Measurements from ENCODE around the gene UBE2D4.
"Not testable (repeated sequence)": the region's sequence is repeated elsewhere in the genome, so short reads cannot be mapped to it uniquely, and the experiment has no call there.

The UBE2D4 gene

DNA sequence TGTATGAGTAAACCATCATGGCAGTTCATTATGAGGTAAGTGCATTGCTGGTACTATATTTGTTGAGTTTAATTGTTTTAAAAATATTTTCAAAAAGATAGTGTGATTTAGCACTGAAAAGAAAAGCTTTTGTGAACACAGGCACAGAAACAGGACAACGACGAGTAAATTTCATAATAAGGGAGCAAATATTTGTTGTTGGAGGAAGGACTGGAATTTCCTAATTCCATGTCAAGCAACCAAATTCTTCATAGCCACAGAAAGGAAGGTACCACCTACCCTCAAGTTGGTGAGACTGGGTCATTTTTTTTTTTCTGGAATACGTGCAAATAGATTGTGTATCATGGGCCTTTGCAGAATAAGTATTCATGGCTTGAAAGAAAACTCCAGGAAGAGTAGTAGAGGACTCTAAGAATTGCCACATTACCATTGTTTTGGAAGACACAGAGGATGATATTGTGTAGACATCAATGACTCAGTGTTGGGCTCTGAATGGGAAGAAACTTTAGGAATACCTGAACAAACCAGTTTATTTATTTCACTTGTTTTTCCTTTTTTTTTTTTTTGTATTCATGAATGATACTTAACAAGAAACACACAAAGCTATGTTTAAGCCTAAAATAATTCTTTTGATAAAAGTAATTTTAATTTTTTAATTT, 7.8 kb downstream of the UBE2D4 start:
- Mint-ChIP-seq H3K36me3 (ENCODE audit: low read depth) (no peaks in the 10 kb centered on the region), H3K27me3 (no peaks in the 10 kb centered on the region), H3K27ac (no peak overlapping the region), H3K4me3 (no peak overlapping the region), H3K4me1 (peaks cover 3% of the 10 kb centered on the region), H3K9me3 (no peaks in the 10 kb centered on the region)
- DNase-seq, result no peak
- no peak for ATAC-seq

DNA sequence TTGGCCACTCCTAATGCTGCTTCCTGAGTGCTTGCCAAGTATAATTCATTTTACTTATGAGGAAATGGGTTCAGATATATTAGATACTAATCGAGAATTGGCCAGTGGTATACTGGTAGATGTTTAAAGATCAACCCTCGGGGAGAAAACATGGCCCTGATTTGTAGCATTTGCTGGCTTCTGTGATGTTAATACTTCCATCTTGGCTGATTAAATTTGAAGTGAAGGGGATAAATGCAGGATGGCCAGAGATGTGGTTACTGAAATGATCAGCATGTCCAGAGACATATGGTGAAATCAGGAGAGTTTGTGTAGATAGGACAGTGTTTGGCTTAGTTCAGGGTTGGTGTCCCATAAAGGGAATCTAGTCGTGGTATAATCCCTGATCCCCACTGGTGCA, 11.2 kb downstream of the UBE2D4 start:
- H3K4me3 Mint-ChIP-seq, result no peak overlapping the region
- no peak for ATAC-seq
- no peak for DNase-seq
- no peaks in the 10 kb centered on the region for H3K4me1 Mint-ChIP-seq
- no peaks in the 10 kb centered on the region for H3K27me3 Mint-ChIP-seq
- H3K27ac Mint-ChIP-seq, result no peak overlapping the region
- H3K9me3 Mint-ChIP-seq, result no peaks in the 10 kb centered on the region
- H3K36me3 Mint-ChIP-seq (ENCODE audit: low read depth), result peaks cover 2% of the 10 kb centered on the region

DNA sequence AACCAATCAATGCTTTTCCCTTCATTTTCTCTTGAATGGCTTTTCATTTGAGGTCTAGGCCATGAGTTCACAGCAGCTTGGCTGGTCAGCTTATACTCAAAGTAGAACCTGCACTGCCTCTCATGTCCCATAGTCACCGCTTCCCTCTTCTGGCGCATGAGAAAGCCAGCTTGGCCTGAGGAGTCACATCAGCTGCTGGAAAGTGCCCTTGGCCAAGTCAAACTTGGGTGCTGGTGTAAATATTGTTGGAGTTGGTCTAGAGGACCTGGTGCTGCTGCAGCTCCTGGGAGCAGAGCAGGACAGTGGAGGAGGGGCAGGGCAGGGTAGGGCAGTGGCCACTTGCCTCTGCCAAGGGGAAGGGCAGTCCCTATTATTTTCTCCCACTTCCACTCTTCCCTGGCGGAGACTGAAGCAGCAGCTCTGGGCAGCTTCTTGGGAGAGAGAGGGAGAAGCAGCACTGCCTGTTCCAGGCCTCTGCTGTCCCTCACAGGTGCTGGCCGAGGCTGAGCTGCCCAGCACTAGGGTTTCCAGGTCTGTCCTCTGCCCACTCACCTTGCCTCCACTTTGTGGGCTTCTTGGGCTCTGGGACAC, 12.8 kb downstream of the UBE2D4 start:
- DNase-seq (no peak), ATAC-seq (no peak)
- no peak overlapping the region for H3K27ac Mint-ChIP-seq
- H3K4me1 Mint-ChIP-seq, result no peaks in the 10 kb centered on the region
- no peak overlapping the region for H3K4me3 Mint-ChIP-seq
- H3K27me3 Mint-ChIP-seq, result no peaks in the 10 kb centered on the region
- no peaks in the 10 kb centered on the region for H3K9me3 Mint-ChIP-seq
- peaks cover 2% of the 10 kb centered on the region for H3K36me3 Mint-ChIP-seq (ENCODE audit: low read depth)

DNA sequence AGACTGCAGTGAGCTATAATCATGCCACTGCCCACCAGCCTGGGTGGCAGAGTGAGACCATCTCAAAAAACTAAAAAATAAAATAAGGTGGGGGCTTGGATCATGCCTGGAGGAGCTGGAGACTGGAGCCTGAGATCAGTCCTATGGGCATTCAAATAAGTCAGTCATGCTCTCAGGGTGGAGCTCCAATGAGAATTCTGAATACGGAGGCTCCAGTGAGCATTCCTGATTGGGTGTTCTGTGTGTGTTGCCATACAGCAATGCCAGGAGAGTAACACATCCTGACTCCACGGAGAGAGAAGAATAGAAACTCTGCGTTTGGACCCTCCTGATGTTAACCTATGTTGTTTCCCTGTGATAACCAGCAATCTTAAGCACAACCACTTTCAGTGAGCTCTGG, 16.0 kb downstream of the UBE2D4 start:
- no peak for DNase-seq
- Mint-ChIP-seq H3K27me3 (no peaks in the 10 kb centered on the region), H3K4me1 (no peaks in the 10 kb centered on the region), H3K36me3 (ENCODE audit: low read depth) (peaks cover 2% of the 10 kb centered on the region), H3K9me3 (no peaks in the 10 kb centered on the region), H3K27ac (no peak overlapping the region), H3K4me3 (no peak overlapping the region)
- ATAC-seq, result no peak

DNA sequence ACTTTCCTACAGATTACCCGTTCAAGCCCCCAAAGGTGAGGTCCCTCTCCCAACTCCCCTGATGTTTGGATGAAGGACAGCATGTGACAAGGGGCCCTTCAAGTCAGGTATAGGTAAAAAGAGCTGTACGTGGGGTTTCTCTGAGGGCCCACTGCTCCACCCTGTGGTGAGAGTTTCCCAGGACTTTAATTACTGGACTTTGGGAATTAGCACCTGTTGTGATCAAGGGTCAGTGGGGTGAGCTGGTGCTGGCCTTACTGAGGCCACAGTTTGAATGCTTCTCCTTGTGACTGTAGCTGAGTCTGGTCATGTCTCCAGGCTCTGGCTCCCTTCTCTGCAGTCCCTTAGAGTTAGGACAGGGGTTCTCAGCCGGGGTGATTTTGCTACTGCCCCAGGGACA, 16.8 kb downstream of the UBE2D4 start:
- no peak overlapping the region for H3K27ac Mint-ChIP-seq
- H3K4me3 Mint-ChIP-seq, result no peak overlapping the region

DNA sequence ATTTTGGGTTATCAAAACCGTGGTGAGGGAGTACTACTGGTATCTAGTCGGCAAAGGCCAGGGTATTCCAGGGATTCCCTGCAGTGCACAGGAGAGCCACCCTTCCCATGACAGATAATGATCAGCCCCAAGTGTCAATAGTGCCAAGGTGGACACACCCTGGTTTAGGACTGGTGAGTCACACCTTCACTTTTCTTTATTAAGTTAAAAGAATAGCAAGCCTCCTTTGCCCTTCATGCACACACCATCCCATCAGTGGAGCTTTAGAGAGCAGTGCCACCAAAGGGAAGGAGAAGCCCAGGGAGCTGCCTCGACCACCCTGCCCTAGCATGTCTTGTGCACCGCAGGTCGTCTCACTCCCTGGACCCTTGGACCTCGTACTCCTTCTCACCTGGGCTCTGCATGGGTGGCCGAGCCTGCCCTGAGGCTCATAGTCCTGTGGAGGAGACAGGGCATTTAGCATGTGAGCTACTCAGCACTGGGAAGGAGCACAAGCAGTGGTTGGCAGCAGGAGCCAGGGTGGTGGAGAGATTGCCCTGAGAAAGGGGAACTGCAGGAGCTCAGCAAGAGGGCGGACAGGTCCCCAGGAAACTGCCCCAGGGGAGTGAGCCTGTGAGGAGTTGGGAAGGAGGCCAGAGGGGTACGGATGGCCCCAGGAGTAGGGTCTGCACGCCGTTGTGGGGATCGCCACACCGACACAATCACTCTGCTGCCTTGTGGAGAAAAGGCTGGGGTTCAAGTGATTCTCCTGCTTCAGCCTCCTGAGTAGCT, 17.4 kb downstream of the UBE2D4 start:
- ATAC-seq (no peak), DNase-seq (no peak)
- no peaks in the 10 kb centered on the region for H3K27me3 Mint-ChIP-seq
- H3K9me3 Mint-ChIP-seq, result no peaks in the 10 kb centered on the region
- no peaks in the 10 kb centered on the region for H3K4me1 Mint-ChIP-seq
- H3K4me3 Mint-ChIP-seq, result no peak overlapping the region
- H3K27ac Mint-ChIP-seq, result no peak overlapping the region
- H3K36me3 Mint-ChIP-seq (ENCODE audit: low read depth), result peaks cover 8% of the 10 kb centered on the region

More for the DNA sequence above, 16.8 kb downstream of the UBE2D4 start:
- no peaks in the 10 kb centered on the region for H3K9me3 Mint-ChIP-seq
- H3K4me1 Mint-ChIP-seq, result no peaks in the 10 kb centered on the region
- no peaks in the 10 kb centered on the region for H3K27me3 Mint-ChIP-seq
- DNase-seq (no peak), ATAC-seq (no peak)
- H3K36me3 Mint-ChIP-seq (ENCODE audit: low read depth), result peaks cover 8% of the 10 kb centered on the region

DNA sequence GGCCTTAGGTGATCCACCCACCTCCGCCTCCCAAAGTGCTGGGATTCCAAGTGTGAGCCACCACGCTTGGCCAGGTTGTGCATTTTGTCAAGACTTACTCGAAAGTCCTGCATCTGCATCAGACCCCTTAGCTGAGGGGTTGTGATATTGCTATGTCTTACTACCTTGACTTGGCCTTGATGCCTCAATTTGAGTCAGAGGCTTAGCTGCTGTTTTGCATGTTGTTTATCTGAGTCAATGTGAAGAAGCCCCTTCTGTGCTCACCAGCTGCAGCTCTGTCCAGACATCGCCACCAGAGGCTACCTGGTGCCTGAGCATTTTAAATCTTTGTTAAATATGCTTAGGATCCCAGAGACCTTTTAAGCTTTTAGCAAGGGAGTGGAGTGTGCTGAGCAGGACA, 18.1 kb downstream of the UBE2D4 start:
- H3K27ac Mint-ChIP-seq, result no peak overlapping the region
- no peaks in the 10 kb centered on the region for H3K9me3 Mint-ChIP-seq
- H3K27me3 Mint-ChIP-seq, result no peaks in the 10 kb centered on the region
- H3K4me3 Mint-ChIP-seq, result no peak overlapping the region
- ATAC-seq (no peak), DNase-seq (no peak)
- no peaks in the 10 kb centered on the region for H3K4me1 Mint-ChIP-seq
- peaks cover 11% of the 10 kb centered on the region for H3K36me3 Mint-ChIP-seq (ENCODE audit: low read depth)

DNA sequence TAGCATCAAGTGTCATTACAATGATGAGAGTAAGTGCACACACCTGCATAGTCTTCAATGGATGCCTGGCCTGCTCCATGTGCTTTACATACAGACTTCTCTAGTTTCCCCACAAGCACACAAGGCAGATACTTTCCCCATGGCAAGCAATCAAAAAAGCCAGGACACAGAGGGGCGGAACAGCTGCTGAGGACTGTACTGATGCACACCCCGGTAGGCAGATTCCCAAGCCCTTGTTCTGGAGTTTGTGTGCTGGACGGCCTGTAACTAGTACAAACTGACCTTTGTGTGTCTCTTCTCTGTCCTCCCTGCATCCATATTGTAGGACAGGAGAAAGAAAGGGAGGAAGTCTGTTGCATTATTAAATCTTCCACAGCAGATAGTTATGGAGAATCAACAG, 25.8 kb downstream of the UBE2D4 start:
- H3K4me1 Mint-ChIP-seq, result peaks cover 2% of the 10 kb centered on the region
- no peak overlapping the region for H3K27ac Mint-ChIP-seq
- no peaks in the 10 kb centered on the region for H3K9me3 Mint-ChIP-seq
- H3K4me3 Mint-ChIP-seq, result no peak overlapping the region
- H3K27me3 Mint-ChIP-seq, result no peaks in the 10 kb centered on the region
- H3K36me3 Mint-ChIP-seq (ENCODE audit: low read depth), result peaks cover 9% of the 10 kb centered on the region
- DNase-seq, result no peak
- no peak for ATAC-seq

DNA sequence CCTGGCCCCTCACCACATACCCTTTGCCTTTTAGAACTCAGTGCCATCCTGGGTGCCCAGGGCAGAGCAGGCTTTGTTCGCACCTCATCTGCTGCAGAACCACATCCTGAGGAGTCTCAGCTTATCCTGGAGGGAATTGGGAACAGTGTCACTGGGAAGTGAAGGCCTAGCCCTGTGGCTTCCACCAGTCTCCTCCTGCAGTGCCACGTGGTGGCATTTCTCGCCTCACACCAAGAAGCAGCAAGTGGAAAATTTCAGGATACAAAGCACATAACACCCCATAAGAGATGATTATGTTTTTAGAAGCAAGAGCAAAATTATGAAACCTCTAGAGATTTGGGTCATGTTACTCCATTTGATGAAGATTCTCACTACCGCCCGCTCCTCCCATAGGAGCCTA, 26.8 kb downstream of the UBE2D4 start:
- Mint-ChIP-seq H3K27ac (no peak overlapping the region), H3K4me3 (no peak overlapping the region), H3K27me3 (no peaks in the 10 kb centered on the region), H3K36me3 (ENCODE audit: low read depth) (peaks cover 2% of the 10 kb centered on the region), H3K4me1 (peaks cover 2% of the 10 kb centered on the region), H3K9me3 (no peaks in the 10 kb centered on the region)
- DNase-seq (no peak), ATAC-seq (no peak)

DNA sequence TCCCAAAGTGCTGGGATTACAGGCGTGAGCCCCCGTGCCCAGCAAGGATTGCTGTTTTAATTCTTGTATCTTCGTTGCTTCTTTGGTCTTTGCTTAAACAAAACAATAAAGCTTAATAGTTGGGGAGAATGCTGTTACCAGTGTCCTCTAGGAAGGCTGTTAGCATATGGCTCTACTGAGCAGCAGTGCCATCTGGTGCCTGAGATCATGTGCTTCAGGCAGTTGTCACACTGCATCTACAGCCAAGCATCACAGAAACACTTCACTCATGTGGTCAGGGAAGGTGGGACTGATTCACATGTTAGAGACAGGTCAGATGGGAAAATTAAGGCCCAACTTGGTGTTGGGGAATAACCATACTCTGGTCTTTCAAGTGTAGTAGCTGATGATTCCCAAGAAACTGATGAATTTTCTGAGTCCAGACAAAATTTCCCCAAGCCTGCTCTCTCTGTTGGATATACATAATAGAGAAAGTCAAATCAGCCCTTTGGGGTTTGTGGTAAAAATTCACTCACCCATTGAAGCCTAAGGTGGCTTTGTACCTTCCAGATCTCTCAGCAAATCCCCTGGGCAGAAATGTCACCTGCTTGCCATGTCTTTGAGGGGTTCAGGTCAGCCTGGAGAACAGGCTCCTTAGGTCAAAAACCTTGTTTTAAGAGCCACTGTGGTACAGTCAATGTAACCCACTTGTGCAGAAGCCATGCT, 28.4 kb downstream of the UBE2D4 start:
- DNase-seq, result peak; percentile 16
- ATAC-seq, result peak; percentile 84
- H3K36me3 Mint-ChIP-seq (ENCODE audit: low read depth), result no peaks in the 10 kb centered on the region
- no peaks in the 10 kb centered on the region for H3K27me3 Mint-ChIP-seq
- H3K4me1 Mint-ChIP-seq, result peaks cover 2% of the 10 kb centered on the region
- no peak overlapping the region for H3K4me3 Mint-ChIP-seq
- no peak overlapping the region for H3K27ac Mint-ChIP-seq
- no peaks in the 10 kb centered on the region for H3K9me3 Mint-ChIP-seq

DNA sequence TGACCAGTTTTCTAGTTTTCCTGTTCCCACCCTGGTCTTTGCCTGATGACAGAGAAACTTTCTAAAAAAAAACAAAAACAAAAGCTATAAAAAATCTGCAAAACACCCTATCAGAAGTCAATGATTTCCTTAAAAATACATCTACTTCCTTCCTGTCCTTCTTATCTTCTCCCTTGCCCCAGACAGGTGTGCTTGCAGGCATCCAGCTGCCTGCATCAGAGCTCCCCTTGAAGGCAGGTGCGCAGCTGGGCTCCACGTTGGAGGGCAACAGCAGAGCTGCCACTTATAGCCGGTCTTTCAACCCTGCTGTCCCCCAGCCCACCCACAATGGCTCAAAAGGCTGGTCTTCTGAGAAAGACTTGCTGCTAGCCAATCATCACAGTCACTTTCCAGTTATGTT, 29.8 kb downstream of the UBE2D4 start:
- Mint-ChIP-seq H3K36me3 (ENCODE audit: low read depth) (peaks cover 1% of the 10 kb centered on the region), H3K4me1 (peaks cover 2% of the 10 kb centered on the region), H3K9me3 (no peaks in the 10 kb centered on the region), H3K27me3 (no peaks in the 10 kb centered on the region), H3K4me3 (no peak overlapping the region), H3K27ac (no peak overlapping the region)
- no peak for ATAC-seq
- no peak for DNase-seq

DNA sequence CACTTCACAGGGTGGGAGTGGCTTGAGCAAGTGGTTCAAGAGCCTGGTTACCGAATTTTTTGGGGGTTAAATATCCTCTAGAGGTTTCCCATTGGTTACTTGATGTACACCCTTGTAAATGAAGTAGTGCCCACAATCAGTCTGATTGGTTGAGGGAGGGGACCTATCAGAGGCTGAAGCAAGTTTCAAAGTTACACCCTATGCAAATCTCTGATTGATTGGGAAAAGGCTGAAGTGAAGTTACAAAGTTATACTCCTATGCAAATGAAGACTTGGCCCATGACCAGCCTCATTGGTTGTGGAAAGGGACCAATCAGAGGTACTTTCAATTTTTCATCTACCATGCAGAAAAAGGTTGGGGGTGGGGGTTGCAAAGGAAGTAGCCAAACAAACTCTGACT, 34.7 kb downstream of the UBE2D4 start:
- no peak for DNase-seq
- H3K9me3 Mint-ChIP-seq, result no peaks in the 10 kb centered on the region
- H3K4me3 Mint-ChIP-seq, result no peak overlapping the region
- peaks cover 2% of the 10 kb centered on the region for H3K4me1 Mint-ChIP-seq
- H3K27me3 Mint-ChIP-seq, result no peaks in the 10 kb centered on the region
- no peak overlapping the region for H3K27ac Mint-ChIP-seq
- H3K36me3 Mint-ChIP-seq (ENCODE audit: low read depth), result peaks cover 1% of the 10 kb centered on the region
- no peak for ATAC-seq

DNA sequence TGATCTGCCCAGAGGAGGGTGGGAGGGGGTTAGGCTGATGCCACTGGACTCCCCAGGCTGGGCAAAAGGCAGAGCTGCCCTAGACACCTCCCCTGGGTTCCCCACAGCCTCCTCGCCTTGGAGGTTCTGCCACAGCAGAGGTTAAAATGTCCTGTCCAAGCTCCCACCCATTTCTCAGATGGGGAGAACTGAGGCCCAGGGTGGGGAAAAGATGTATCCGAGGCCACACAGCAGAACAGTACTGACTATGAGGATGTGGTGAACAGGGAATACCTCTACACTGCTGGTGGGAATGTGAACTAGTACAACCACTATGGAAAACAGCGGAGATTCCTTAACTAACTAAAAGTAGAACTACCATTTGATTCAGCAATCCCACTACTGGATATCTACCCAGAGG, 40.2 kb downstream of the UBE2D4 start:
- H3K9me3 Mint-ChIP-seq; H3K27ac Mint-ChIP-seq; H3K36me3 Mint-ChIP-seq (ENCODE audit: low read depth); H3K4me1 Mint-ChIP-seq; H3K27me3 Mint-ChIP-seq; H3K4me3 Mint-ChIP-seq; DNase-seq; ATAC-seq: not testable (repeated sequence)

DNA sequence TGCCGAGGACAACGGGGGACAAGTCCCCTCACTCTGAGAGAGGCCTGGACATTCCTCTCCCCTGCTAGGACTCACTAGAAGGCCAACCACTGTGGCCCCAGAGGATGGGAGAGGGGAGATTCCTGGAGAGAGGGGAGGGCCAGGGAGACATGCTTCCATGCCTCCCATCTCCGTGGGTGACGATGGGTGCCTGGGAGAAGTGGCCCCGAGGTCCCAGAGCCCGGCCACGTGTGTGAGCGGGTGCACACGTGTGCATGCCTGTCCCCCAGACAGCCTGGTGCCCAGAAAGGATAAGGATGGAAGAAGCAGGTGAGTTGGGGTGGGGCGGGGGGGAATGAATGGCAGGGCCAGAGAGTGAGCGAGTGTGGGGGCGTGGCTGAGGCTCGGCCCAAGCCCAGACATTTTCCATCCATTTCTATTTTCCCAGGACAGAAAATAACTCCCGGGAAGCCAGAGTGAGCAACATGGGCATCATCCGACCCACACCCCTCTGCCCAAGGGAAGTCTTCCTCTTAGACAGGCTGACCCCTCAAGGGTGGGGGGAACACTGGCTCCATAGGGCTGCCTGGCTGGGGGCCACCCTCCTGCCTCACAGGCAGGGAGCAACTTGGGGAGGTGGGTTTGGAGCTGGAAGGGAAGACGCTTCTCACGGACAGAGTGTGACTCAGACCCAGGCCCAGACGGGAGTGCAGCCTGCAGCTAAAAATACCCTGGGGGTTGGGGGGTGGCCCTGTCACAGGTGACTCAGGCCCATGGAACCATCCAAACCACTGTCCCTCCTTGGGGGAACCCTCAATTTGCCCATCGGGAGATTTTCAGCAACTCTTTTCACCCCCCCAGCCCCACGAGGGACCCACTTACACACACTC, 42.2 kb downstream of the UBE2D4 start:
- H3K4me3 Mint-ChIP-seq; H3K27me3 Mint-ChIP-seq; H3K4me1 Mint-ChIP-seq; DNase-seq; ATAC-seq; H3K9me3 Mint-ChIP-seq; H3K36me3 Mint-ChIP-seq (ENCODE audit: low read depth); H3K27ac Mint-ChIP-seq: not testable (repeated sequence)

Data from activated naive CD8-positive, alpha-beta T cell treated with anti-CD3 and anti-CD28 coated beads, Interleukin-2, amount 50 U/mL, for 24 hours (primary cell).